ENCODE measurements around the gene SPR.

SPR gene

DNA sequence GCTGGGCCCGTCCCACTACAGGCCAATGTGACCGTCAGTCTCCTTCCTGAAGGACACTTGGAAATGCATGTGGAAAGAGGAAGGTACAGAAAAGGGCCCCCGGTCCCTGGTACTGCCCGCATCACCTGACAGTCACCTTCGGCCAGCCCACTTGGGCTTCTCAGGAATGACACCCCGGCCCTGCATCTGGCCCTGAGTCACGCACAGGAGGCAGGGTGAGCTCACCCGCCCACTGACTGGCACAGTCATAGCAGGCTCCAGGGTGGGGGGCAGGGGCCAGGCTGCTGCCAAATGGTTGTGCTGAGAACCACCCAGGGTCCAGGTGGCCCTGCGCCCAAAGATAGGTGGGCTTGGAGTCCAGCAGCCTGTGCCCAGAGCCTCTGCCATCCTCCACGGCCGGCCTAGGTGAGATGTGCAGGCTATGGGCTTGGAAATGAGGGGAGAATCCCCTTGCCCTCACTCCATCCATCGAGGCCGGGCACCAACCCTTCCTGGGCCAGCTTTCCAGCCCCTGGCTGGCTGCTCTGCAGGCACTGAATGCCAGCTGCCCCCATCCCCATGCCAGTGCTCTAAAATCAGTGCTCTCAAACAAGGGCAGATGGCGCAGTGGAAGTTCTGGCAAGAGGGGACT lies 44.2 kb downstream of the SPR start:
- no peak for DNase-seq (ENCODE audit: low read depth in 2 of 2)

DNA sequence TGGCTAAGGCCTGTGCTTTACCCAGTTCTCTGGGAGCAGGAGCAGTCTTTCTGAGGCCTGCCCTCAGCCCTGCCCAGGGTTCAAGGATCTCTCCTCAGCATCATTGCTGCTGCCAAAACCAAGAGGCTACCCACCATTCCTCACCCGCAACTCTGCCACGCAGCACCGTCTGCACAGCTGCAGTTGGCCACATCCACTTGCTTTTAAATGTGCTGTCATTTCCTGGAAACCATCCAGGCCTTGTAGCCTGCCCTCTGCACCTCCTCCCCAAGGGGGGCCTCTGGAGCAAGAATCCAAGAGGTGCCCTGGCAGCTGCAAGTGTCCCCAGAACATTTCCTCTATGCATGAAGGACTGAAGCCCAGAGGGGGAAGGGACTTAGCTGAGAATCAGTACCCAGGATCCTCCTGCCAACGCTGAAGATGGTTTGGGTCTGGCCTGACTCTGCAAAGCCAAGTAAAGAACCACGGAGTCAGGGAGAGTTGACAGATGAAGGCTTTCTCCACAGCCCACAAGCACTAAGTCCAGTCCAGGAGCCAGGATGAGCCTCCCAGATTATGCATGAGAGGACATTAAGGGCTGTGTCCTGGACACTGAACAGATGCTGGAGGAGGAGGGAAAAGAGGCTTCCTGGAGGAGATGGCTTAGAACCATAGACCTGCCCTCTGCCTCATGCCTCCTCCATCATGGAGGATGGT lies 45.0 kb downstream of the SPR start:
- no peak for DNase-seq (ENCODE audit: low read depth in 2 of 2)

DNA sequence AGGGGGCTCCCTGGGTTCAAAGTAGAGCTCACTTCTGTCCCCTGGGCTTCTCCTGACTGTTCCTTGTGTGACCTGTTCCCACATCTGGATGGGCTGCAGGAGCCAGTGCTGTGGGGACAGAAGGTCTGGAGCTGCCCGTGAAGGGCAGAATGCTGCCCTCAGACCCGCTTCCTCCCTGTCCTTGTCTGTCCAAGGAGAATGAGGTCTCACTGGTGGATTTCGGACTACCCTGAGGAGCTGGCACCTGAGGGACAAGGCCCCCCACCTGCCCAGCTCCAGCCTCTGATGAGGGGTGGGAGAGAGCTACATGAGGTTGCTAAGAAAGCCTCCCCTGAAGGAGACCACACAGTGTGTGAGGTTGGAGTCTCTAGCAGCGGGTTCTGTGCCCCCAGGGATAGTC lies 45.6 kb downstream of the SPR start:
- DNase-seq (ENCODE audit: low read depth in 2 of 2): no peak

DNA sequence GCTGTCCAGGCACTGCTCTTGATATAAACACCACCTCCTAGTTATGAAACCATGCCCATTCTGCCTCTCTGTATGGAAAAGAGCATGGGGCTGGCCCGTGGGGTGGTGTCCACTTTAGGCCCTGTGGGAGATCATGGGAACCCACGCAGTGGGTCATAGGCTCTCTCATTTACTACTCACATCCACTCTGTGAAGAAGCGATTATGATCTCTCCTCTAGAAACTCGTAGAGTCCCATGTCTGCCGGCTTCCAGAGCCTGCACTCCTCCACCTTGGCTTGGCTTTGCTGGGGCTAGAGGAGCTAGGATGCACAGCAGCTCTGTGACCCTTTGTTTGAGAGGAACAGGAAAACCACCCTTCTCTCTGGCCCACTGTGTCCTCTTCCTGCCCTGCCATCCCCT lies 46.0 kb downstream of the SPR start:
- DNase-seq (ENCODE audit: low read depth in 2 of 2): no peak

DNA sequence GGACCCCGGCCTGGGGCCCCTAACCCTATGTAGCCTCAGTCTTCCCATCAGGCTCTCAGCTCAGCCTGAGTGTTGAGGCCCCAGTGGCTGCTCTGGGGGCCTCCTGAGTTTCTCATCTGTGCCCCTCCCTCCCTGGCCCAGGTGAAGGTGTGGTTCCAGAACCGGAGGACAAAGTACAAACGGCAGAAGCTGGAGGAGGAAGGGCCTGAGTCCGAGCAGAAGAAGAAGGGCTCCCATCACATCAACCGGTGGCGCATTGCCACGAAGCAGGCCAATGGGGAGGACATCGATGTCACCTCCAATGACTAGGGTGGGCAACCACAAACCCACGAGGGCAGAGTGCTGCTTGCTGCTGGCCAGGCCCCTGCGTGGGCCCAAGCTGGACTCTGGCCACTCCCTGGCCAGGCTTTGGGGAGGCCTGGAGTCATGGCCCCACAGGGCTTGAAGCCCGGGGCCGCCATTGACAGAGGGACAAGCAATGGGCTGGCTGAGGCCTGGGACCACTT lies 46.5 kb downstream of the SPR start:
- DNase-seq (ENCODE audit: low read depth in 2 of 2): no peak

DNA sequence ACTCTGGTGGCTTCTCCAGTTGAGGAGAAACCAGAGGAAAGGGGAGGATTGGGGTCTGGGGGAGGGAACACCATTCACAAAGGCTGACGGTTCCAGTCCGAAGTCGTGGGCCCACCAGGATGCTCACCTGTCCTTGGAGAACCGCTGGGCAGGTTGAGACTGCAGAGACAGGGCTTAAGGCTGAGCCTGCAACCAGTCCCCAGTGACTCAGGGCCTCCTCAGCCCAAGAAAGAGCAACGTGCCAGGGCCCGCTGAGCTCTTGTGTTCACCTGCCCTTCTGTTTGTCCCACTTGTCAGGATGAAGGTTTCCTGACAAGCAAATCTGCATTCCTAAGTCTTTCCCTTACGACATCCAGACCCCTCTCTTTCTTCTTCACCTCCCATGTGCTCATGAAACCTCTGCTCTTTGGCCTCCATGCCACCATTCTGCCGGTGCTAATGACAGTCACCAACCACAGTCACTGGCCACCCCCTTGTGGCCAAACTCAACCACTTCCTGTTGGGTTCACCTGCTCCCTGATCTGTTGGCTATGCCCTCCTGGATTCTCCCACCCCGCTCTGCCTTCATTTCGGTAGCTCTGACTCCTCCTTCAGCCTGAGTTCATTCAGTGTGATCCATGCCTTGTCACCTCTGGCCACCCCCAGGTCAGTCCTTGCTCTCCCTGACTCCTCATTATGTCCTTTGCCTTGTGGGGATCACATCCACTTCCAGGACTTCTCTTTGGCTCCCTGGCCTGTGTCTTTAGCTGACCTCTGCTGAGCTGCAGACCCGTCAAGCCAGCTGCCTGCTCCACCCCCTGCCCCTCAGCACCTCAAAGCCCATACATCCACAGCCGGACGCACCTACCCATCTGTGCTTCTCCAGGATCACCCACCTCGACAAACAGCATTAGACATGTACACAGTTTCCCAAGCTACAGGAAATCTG lies 47.7 kb downstream of the SPR start:
- DNase-seq (ENCODE audit: low read depth in 2 of 2): no peak

DNA sequence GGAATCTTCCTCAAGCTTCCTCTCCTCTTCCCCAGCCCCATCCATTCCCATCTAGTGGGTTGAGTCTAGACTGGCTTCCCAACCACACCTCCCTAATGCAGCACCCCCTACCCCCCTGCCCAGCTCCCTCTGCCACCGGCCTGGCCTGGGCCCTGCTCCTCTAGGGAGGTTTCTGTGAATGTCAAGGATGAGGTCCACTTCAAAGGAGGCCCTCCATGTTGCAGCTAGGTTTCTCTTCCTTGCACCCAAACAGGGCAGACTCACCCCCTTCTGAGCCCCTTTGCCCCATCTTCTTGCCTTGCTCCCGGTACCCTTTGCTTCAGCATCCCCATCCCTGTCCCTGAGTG lies 48.4 kb downstream of the SPR start:
- no peak for DNase-seq (ENCODE audit: low read depth in 2 of 2)

DNA sequence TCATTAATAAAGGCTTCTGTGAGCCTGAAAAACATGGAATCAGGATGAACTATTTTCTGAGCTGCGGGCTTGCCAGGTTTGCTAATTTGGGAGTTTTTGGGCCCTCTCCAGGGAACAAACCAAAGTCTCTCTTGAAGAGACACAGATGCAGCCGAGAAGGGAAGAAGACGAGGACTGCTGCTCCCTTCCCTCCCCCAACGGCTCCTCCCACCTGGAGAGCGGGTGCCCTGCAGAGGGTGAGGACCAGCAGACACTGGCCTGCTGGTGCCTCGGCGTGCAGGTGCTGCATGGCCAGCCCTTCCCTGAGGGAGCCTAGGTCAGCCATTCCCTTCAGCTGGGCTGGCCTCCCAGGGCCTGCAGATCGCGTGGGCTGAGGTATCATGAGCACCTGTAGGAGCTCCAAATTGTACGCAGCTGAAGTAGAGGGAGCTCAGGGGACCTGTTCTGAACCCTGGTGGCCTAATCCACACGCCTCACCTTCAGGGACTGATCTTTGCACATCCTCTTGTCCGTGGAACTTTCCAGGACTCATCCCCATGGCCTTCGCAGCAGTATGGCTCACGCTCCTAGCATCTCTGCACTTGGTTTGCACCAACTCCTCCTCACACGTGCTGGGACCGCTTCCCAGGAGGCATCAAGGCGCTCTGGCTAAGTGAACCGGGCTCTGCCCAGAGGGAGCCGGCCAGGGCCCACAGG lies 49.6 kb downstream of the SPR start:
- DNase-seq (ENCODE audit: low read depth in 2 of 2): no peak

DNA sequence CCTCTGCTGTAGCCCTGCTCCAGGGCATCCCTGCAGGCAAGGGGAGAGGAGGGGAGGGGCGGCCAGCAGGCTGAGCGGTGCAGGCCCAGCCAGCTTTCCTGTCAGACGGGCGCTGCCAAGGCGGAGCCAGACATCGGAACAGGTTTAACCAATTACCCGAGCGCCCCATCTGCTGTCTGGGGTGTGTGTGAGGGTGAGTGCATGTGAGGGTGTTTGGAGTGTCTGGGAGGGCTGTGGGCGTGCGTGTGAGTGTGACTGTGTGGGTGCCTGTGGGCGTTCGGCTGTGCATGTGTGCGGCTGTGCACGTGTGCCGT lies 50.1 kb downstream of the SPR start:
- no peak for DNase-seq (ENCODE audit: low read depth in 2 of 2)

DNA sequence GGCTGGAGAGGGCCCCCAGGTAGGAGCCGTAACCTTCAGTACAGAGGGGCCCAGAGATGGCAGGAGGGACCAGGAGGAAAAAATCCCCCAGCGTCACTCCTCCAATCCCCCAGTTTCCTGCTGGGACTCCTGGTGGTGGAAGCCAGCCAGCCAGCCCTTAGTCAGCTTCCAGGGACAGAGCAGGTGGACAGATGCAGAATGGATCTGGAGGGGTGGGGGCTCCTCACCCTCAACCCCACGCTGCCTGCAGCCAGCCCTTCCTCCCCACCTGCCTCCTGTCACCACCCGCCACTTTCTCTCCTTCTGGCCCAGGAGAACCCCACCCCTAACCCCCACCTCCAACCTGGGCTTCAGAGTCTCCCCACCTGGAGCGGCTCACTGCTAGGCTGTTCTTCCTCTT lies 51.2 kb downstream of the SPR start:
- DNase-seq (ENCODE audit: low read depth in 2 of 2): no peak

DNA sequence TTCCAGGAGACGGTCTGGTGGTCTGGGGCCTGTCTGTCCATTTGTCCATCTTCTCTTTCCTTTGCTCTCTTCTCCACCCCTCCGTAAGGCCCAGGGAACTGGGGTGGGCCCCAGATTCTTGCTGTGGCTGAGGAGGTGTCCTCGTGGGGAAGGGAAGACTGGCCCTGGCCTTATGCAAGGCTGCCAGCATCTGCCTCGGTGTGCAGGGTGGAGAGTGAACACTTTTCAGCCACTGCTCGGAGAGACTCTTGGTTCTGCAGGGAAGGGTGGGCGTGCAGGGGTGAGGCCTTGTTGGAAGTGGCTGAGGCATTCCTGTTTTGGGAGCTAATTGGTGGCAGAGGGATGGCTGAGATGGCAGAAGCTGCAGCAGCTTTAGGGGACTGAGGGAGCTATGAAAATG lies 53.2 kb downstream of the SPR start:
- no peak for DNase-seq (ENCODE audit: low read depth in 2 of 2)

DNA sequence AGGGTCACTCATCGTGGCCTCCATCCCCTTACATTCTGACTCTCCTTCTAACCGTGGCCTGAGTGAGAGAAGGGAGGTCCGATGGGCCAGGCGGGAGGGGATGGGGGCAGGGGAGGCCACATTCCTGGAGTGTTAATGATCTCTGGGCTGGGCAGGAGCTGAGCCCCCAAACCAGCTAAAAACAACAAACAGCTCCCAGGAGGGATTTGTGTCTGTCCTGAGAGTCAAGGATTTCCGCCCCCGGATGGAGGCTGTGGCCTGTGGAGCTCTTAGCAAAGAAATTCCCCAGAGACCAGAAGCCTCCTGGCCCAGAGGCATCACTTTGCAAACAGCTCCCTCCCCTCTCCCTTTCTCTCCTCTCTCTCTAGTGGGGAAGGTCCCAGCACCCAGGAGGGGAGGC lies 53.6 kb downstream of the SPR start:
- no peak for DNase-seq (ENCODE audit: low read depth in 2 of 2)

Measured in activated CD4-positive, alpha-beta T cell treated with anti-CD3 and anti-CD28 coated beads for 24 hours (primary cell).